Keratinocyte (primary cell): ENCODE data around the gene TSEN34. TPM values are rescaled to one million over a fixed set of nuclear protein-coding genes. Genes with fewer than 3 reads are reported as not detected.

Experiments
- polyA plus RNA-seq, 5 experiments: library from polyadenylated mRNA; depleted of rRNA in 3 of 5; stranded (reverse) in 3 of 5; stranded (forward) in 1 of 5; unstranded in 1 of 5; fragments of >200 nt; gene quantifications; 1 replicate in 1 of 5; 2 replicates in 3 of 5; 3 replicates in 1 of 5; pipeline versions ENCODE4 v1.2.1 to v1.2.3, GENCODE V29; 2011 to 2012; ENCODE audit warnings: missing spikeins in 2 of 5, low read depth in 1 of 5, low replicate concordance in 1 of 5

TSEN34 gene
- polyA plus RNA-seq, 1 donor (not counting 4 experiments of a cell fraction or from before 2014, with no cell fraction given), result 36.5 TPM

Other genes starting within 250 kb of the TSEN34 start
- not detected in 3 replicates for gene CACNG8, start 228.4 kb upstream of the TSEN34 start, polyA plus RNA-seq
- gene CACNG6, start 199.7 kb upstream of the TSEN34 start, polyA plus RNA-seq, result not detected in 3 replicates
- not detected in 3 replicates for gene VSTM1, start 127.4 kb upstream of the TSEN34 start, polyA plus RNA-seq
- gene TARM1, start 109.9 kb upstream of the TSEN34 start, polyA plus RNA-seq, result not detected in 3 replicates
- 0.12 to 0.32 TPM (median 0.14 TPM) in 3 replicates for gene OSCAR, start 90.5 kb upstream of the TSEN34 start, polyA plus RNA-seq
- 41.9 to 61.4 TPM (median 44.5 TPM) in 3 replicates for gene NDUFA3, start 88.5 kb upstream of the TSEN34 start, polyA plus RNA-seq
- gene TFPT, start 75.7 kb upstream of the TSEN34 start, polyA plus RNA-seq, result 6.8 to 9.2 TPM (median 7.8 TPM) in 3 replicates
- gene PRPF31, start 75.6 kb upstream of the TSEN34 start, polyA plus RNA-seq, result 25.7 to 56.9 TPM (median 42.2 TPM) in 3 replicates
- 4.1 to 15.0 TPM (median 8.6 TPM) in 3 replicates for gene CNOT3, start 53.5 kb upstream of the TSEN34 start, polyA plus RNA-seq
- 2.0 to 4.0 TPM (median 3.4 TPM) in 3 replicates for gene LENG1, start 31.6 kb upstream of the TSEN34 start, polyA plus RNA-seq
- gene TMC4, start 18.1 kb upstream of the TSEN34 start, polyA plus RNA-seq, result 1.5 to 2.2 TPM (median 1.8 TPM) in 3 replicates
- 41.3 to 70.2 TPM (median 62.7 TPM) in 3 replicates for gene MBOAT7, start 1.7 kb upstream of the TSEN34 start, polyA plus RNA-seq
- gene RPS9, start 9.6 kb downstream of the TSEN34 start, polyA plus RNA-seq, result 1,666 to 2,598 TPM (median 1,866 TPM) in 3 replicates
- not detected in 3 replicates for gene LILRB3, start 31.7 kb downstream of the TSEN34 start, polyA plus RNA-seq
- gene LILRA6, start 51.5 kb downstream of the TSEN34 start, polyA plus RNA-seq, result not detected in 3 replicates
- gene LILRB5, start 66.0 kb downstream of the TSEN34 start, polyA plus RNA-seq, result not detected in 3 replicates
- gene LILRB2, start 89.8 kb downstream of the TSEN34 start, polyA plus RNA-seq, result not detected in 3 replicates
- gene LILRA5, start 121.9 kb downstream of the TSEN34 start, polyA plus RNA-seq, result not detected in 3 replicates
- not detected in 3 replicates for gene LILRA4, start 147.9 kb downstream of the TSEN34 start, polyA plus RNA-seq
- not detected in 3 replicates for gene LAIR1, start 173.6 kb downstream of the TSEN34 start, polyA plus RNA-seq
- 0.05 to 0.13 TPM in 2 of 3 replicates, not detected in the other for gene TTYH1, start 224.2 kb downstream of the TSEN34 start, polyA plus RNA-seq